Measurements from ENCODE around the gene NIPAL1.
A peak's percentile ranks its signal among the peaks of the same experiment; 100 is the strongest.

NIPAL1 gene

DNA sequence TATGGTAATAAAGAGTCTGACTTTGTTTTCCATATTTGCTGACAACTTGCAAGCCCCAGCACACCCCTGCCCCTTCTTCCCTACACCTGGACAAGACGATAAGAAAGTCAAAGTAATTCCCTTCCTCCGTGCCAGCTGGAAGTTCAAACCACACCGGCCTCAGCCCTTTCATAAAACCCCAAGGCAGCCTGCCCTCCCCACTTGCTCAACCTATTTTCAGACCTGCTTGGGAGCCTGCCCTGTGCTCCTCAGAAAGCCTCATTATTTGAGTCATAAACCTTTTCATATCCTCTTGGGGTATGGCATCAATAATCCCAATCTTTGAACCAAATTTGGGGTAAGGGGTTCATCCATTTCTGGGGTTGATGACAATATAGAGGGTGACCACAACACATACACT lies 29.5 kb downstream of the NIPAL1 start:
- Histone ChIP-seq H3K4me2 (no peak overlapping the region), H3K36me3 (ENCODE audit: insufficient read depth) (no peaks in the 10 kb centered on the region), H3K79me2 (ENCODE audit: insufficient read depth, low read depth) (no peaks in the 10 kb centered on the region), H3K27ac (no peak overlapping the region), H3K4me1 (ENCODE audit: low read depth, poor library complexity, severe bottlenecking) (peaks cover 8% of the 10 kb centered on the region), H3K9ac (no peak overlapping the region), H4K20me1 (ENCODE audit: insufficient read depth) (no peaks in the 10 kb centered on the region), H3K27me3 (ENCODE audit: insufficient read depth, low read depth) (peaks cover 27% of the 10 kb centered on the region), H2AFZ (ENCODE audit: low read depth) (no peak overlapping the region), H3K4me3 (IDR thresholded peaks at IDR 0.05; ENCODE audit: insufficient read depth, low read depth, low read length) (no peak overlapping the region)
- TF ChIP-seq, protein P1, sequence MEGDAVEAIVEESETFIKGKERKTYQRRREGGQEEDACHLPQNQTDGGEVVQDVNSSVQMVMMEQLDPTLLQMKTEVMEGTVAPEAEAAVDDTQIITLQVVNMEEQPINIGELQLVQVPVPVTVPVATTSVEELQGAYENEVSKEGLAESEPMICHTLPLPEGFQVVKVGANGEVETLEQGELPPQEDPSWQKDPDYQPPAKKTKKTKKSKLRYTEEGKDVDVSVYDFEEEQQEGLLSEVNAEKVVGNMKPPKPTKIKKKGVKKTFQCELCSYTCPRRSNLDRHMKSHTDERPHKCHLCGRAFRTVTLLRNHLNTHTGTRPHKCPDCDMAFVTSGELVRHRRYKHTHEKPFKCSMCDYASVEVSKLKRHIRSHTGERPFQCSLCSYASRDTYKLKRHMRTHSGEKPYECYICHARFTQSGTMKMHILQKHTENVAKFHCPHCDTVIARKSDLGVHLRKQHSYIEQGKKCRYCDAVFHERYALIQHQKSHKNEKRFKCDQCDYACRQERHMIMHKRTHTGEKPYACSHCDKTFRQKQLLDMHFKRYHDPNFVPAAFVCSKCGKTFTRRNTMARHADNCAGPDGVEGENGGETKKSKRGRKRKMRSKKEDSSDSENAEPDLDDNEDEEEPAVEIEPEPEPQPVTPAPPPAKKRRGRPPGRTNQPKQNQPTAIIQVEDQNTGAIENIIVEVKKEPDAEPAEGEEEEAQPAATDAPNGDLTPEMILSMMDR (conservative IDR thresholded peaks at IDR 0.05; ENCODE audit: low read depth, low read length), result no peak

DNA sequence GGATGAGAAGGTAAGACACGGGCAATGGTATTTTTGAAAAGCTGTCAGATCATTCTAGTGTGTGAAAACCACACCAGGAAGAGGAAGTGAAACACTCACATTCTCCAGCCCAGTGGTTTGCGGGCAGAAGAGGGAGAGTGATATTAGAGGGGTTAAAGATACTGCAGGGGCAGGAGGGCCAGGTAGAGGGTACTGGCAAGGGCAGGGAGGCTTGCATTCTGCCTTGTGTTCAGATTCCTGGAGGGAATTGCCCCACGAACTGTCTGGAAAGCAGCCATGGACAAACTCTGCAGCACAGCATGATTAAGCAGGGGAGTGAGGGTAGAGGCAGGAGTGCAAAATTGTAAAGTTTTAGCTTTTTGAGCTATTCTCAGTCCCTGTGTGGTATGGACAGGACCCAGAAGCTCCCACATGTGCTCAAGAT lies 30.9 kb downstream of the NIPAL1 start:
- H3K4me2 ChIP-seq, result peak overlapping the region; percentile 35; the same call in 1 of the 2 replicates
- peaks cover 8% of the 10 kb centered on the region for H3K4me1 ChIP-seq (ENCODE audit: low read depth, poor library complexity, severe bottlenecking)
- no peaks in the 10 kb centered on the region for H4K20me1 ChIP-seq (ENCODE audit: insufficient read depth)

DNA sequence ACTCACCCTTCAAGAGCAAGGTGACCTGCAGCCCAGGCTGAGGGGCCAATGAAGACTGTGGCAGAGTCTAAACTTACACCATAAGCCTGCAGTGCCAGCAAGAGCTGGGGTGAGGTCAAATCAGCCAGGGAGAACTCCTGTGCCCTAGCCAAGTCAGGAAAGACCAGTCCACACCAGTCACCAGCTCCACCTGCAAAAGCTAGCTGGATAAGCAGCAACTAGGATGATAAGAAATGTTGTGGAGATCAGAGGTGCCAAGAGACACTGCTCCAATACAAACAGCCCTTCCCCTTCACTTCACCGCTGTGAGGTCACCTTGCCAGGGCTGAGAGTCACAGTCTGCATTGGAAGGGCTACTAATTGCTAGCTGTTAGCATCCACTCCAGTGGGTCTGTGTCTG lies 31.3 kb downstream of the NIPAL1 start:
- no peak overlapping the region for H3K4me2 ChIP-seq
- H3K36me3 ChIP-seq (ENCODE audit: insufficient read depth), result no peaks in the 10 kb centered on the region
- H2AFZ ChIP-seq (ENCODE audit: low read depth), result no peak overlapping the region
- TF ChIP-seq, protein P1 (conservative IDR thresholded peaks at IDR 0.05; ENCODE audit: low read depth, low read length), result no peak
- no peak overlapping the region for H3K27ac ChIP-seq
- no peaks in the 10 kb centered on the region for H4K20me1 ChIP-seq (ENCODE audit: insufficient read depth)
- no peaks in the 10 kb centered on the region for H3K79me2 ChIP-seq (ENCODE audit: insufficient read depth, low read depth)
- no peak overlapping the region for H3K4me3 ChIP-seq (IDR thresholded peaks at IDR 0.05; ENCODE audit: insufficient read depth, low read depth, low read length)
- H3K9ac ChIP-seq, result no peak overlapping the region
- peaks cover 8% of the 10 kb centered on the region for H3K4me1 ChIP-seq (ENCODE audit: low read depth, poor library complexity, severe bottlenecking)
- peaks cover 27% of the 10 kb centered on the region for H3K27me3 ChIP-seq (ENCODE audit: insufficient read depth, low read depth)

More for the DNA sequence above, 30.9 kb downstream of the NIPAL1 start:
- H3K27ac ChIP-seq, result no peak overlapping the region
- no peak overlapping the region for H3K9ac ChIP-seq
- peaks cover 27% of the 10 kb centered on the region for H3K27me3 ChIP-seq (ENCODE audit: insufficient read depth, low read depth)
- TF ChIP-seq, protein P1 (conservative IDR thresholded peaks at IDR 0.05; ENCODE audit: low read depth, low read length), result no peak
- no peaks in the 10 kb centered on the region for H3K36me3 ChIP-seq (ENCODE audit: insufficient read depth)
- H2AFZ ChIP-seq (ENCODE audit: low read depth), result no peak overlapping the region
- no peaks in the 10 kb centered on the region for H3K79me2 ChIP-seq (ENCODE audit: insufficient read depth, low read depth)
- H3K4me3 ChIP-seq (IDR thresholded peaks at IDR 0.05; ENCODE audit: insufficient read depth, low read depth, low read length), result no peak overlapping the region

DNA sequence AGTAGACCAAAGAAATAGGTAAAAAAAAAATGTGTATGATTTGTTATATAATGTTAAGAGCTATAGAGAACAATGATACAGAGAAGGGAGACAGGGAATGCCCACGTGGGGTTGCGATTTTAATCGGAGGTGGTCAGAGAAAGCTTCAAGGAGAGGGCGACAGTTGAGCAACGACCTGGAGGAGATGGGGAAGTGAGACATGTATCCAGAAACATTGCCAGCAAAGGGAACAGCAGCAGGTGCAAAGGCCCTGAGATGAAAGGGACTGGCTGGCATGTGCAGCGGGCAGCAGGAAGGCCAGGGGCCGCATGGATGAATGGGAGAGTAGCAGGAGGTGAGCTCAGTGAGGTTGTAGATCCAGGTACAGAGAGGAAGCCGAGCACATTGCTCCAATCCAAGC lies 32.9 kb downstream of the NIPAL1 start:
- Histone ChIP-seq H3K4me1 (ENCODE audit: low read depth, poor library complexity, severe bottlenecking) (peaks cover 8% of the 10 kb centered on the region), H3K36me3 (ENCODE audit: insufficient read depth) (no peaks in the 10 kb centered on the region), H4K20me1 (ENCODE audit: insufficient read depth) (no peaks in the 10 kb centered on the region), H3K79me2 (ENCODE audit: insufficient read depth, low read depth) (no peaks in the 10 kb centered on the region), H3K27me3 (ENCODE audit: insufficient read depth, low read depth) (peaks cover 27% of the 10 kb centered on the region), H3K9ac (no peak overlapping the region), H3K4me3 (IDR thresholded peaks at IDR 0.05; ENCODE audit: insufficient read depth, low read depth, low read length) (no peak overlapping the region), H2AFZ (ENCODE audit: low read depth) (no peak overlapping the region), H3K27ac (no peak overlapping the region), H3K4me2 (no peak overlapping the region)
- TF ChIP-seq, protein P1 (conservative IDR thresholded peaks at IDR 0.05; ENCODE audit: low read depth, low read length), result no peak
